K562 (cell line): Measurements from ENCODE around the gene CLSTN1. TPM values are rescaled to one million over a fixed set of nuclear protein-coding genes. Genes with fewer than 3 reads are reported as not detected.

ENCODE experiments used
- BRF1 ChIP-seq: IDR thresholded peaks from 3 replicates; pipeline ENCODE4 v1.6.1; 2011; ENCODE audit warnings: borderline replicate concordance, mild to moderate bottlenecking; ENCODE audit not compliant: insufficient read length; ENCODE audit errors: extremely low read depth
- CSDE1 ChIP-seq, 2 experiments: fragments of 450-650 bp; IDR thresholded peaks; 2 replicates each; pipeline ENCODE4 v1.6.1; 2016; ENCODE audit warnings: mild to moderate bottlenecking in 1 of 2
- E2F3 ChIP-seq: fragments of 250-450 bp; sonication (Bioruptor Pico); IDR thresholded peaks from 2 replicates; pipeline ENCODE4 v1.4.0; 2020; ENCODE audit warnings: mild to moderate bottlenecking
- ERF ChIP-seq: fragments of 450-650 bp; formaldehyde crosslinking; IDR thresholded peaks from 2 replicates; pipeline ENCODE4 v1.4.0; 2020; ENCODE audit warnings: mild to moderate bottlenecking, mixed read lengths
- ETV1 ChIP-seq: fragments of 450-650 bp; conservative IDR thresholded peaks from 2 replicates; pipeline ENCODE4 v1.6.1; 2016; ENCODE audit warnings: missing genetic modification characterization, control low read depth, low read depth, missing compliant biosample characterization
- HDAC1 ChIP-seq, 2 experiments: fragments of 450-650 bp; IDR thresholded peaks; 2 replicates each; pipeline ENCODE4 v1.6.1; 2016 to 2017; ENCODE audit warnings: inconsistent platforms in 1 of 2, mild to moderate bottlenecking in 1 of 2, moderate library complexity in 1 of 2
- KLF10 ChIP-seq: fragments of 250-450 bp; sonication (Bioruptor Pico); IDR thresholded peaks from 2 replicates; pipeline ENCODE4 v1.6.1; 2021; ENCODE audit warnings: matching md5 sums
- PATZ1 ChIP-seq: fragments of 250-450 bp; sonication (Bioruptor Pico); IDR thresholded peaks from 2 replicates; pipeline ENCODE4 v1.5.0; 2020; ENCODE audit warnings: mild to moderate bottlenecking, borderline replicate concordance
- PPARD ChIP-seq: fragments of 250-450 bp; sonication (Bioruptor Pico); IDR thresholded peaks from 2 replicates; pipeline ENCODE4 v1.8.0; 2022; ENCODE audit warnings: inconsistent platforms, mild to moderate bottlenecking, moderate library complexity
- PTBP1 ChIP-seq: fragments of 200-400 bp; formaldehyde crosslinking; IDR thresholded peaks from 2 replicates; pipeline ENCODE4 v1.6.1; 2017; ENCODE audit warnings: low read depth, low read length
- SIRT6 ChIP-seq: IDR thresholded peaks from one replicate; pipeline ENCODE4 v1.6.1; 2012; ENCODE audit warnings: low read depth, mild to moderate bottlenecking, control low read depth, inconsistent platforms, low read length, moderate library complexity
- THRB ChIP-seq: fragments of 450-650 bp; formaldehyde crosslinking; conservative IDR thresholded peaks from 2 replicates; pipeline ENCODE4 v1.4.0; 2022; ENCODE audit warnings: mild to moderate bottlenecking, missing genetic modification characterization
- XRCC5 ChIP-seq: fragments of 200-400 bp; formaldehyde crosslinking; IDR thresholded peaks from 2 replicates; pipeline ENCODE4 v1.6.1; 2017; ENCODE audit warnings: low read depth, mild to moderate bottlenecking, low read length
- ZBTB26 ChIP-seq: fragments of 450-650 bp; formaldehyde crosslinking; IDR thresholded peaks from 2 replicates; pipeline ENCODE4 v1.4.0; 2022; ENCODE audit warnings: missing genetic modification characterization
- ZNF263 ChIP-seq: sonication (generic); formaldehyde crosslinking; IDR thresholded peaks from 2 replicates; pipeline ENCODE4 v1.8.0; 2022; ENCODE audit warnings: mild to moderate bottlenecking, missing genetic modification reagents, borderline replicate concordance
- ZNF282 ChIP-seq: sonication (generic); formaldehyde crosslinking; IDR thresholded peaks from 2 replicates; pipeline ENCODE4 v1.8.1; 2023; ENCODE audit warnings: missing genetic modification reagents
- ZNF609 ChIP-seq: sonication (generic); formaldehyde crosslinking; IDR thresholded peaks from 2 replicates; pipeline ENCODE4 v1.8.1; 2023; ENCODE audit warnings: missing genetic modification reagents, mild to moderate bottlenecking, borderline replicate concordance
- polyA plus RNA-seq, 8 experiments: library from polyadenylated mRNA; depleted of rRNA in 4 of 8; stranded (reverse) in 5 of 8; unstranded in 3 of 8; fragments of >200 nt; fragmentation: Nextera tagmentation in 2 of 8; fragmentation: Illumina TruSeq in 1 of 8; extraction: Ambion mirVana in 2 of 8; extraction: Trizol in 1 of 8; gene quantifications; 2 replicates each; pipeline versions ENCODE4 v1.2.1 to v1.2.3, GENCODE V29; 2011 to 2014; ENCODE audit warnings: inconsistent platforms in 1 of 8, missing spikeins in 1 of 8
- total RNA-seq, 7 experiments: library from RNA; depleted of rRNA in 6 of 7; stranded (reverse); fragments of >200 nt in 6 of 7; fragmentation: Illumina TruSeq in 2 of 7; extraction: Trizol in 2 of 7; gene quantifications; 2 replicates each; pipeline versions ENCODE4 v1.2.1 to v1.2.3, GENCODE V29; 2011 to 2021; ENCODE audit warnings: low replicate concordance in 1 of 7

Gene CLSTN1
- total and polyA plus RNA-seq, 9 of the 15 experiments (the other 6 are each of a cell fraction or from before 2014, with no cell fraction given), result 1.1 to 32.5 (median 13.3) TPM

- TF ChIP-seq ZNF609 (CRISPR knock-in tag), result no peak
- TF ChIP-seq E2F3 (CRISPR knock-in tag), result no peak
- TF ChIP-seq ZNF282 (CRISPR knock-in tag), result no peak
- TF ChIP-seq PTBP1, result no peak
- 0 out of 2 replicates have a peak, but pooled peaks have one; percentile 53 for TF ChIP-seq THRB (CRISPR knock-in tag)
- TF ChIP-seq KLF10, result no peak
- TF ChIP-seq PATZ1 (CRISPR knock-in tag), result no peak
- no peak for TF ChIP-seq SIRT6
- no peak for TF ChIP-seq CSDE1 (IDR thresholded peaks at IDR 0.05)
- TF ChIP-seq BRF1, result no peak
- TF ChIP-seq HDAC1 (IDR thresholded peaks at IDR 0.05), result peak in 1 of 2 experiments; percentile 22; a peak in 1 of 4 replicates
- 0 out of 2 replicates have a peak, but pooled peaks have one; percentile 71 for TF ChIP-seq ZBTB26 (CRISPR knock-in tag)
- no peak for TF ChIP-seq ETV1 (tag)
- peak; percentile 34; the same call in 1 of the 2 replicates for TF ChIP-seq ZNF263 (CRISPR knock-in tag)
- no peak for TF ChIP-seq ERF
- TF ChIP-seq PPARD (CRISPR knock-in tag), result no peak
- no peak for TF ChIP-seq XRCC5
These were observed 54.8 kb downstream of the CLSTN1 start (continued) for GRCh38 chr1:9768983-9769382.
